Natural killer cell (primary cell): ENCODE measurements around the gene MGLL. TPM values are rescaled to one million over a fixed set of nuclear protein-coding genes. Genes with fewer than 3 reads are reported as not detected.

Source experiments
- ATAC-seq, 3 donors: fragments of 150-1000 bp in 2 of 3; fragments of 200-7000 bp in 1 of 3; cut with Tn5 transposase; 1 replicate in 1 of 3; 2 replicates in 2 of 3; pipeline ENCODE4 v1.10.0; 2021; ENCODE audit warnings: mild to moderate bottlenecking in 2 of 3, moderate library complexity in 2 of 3
- DNase-seq, 2 donors: peaks; one replicate each; pipeline versions ENCODE4 v3.0.0 to v3.0.0-alpha.2; 2013 to 2021; ENCODE audit warnings: mixed read lengths in 1 of 2
- H3K27ac ChIP-seq: one replicate; pipeline ENCODE4 v1.5.1; 2013; ENCODE audit warnings: mild to moderate bottlenecking, low read length
- H3K27me3 ChIP-seq: one replicate; pipeline ENCODE4 v1.6.1; 2013; ENCODE audit warnings: low read length; ENCODE audit not compliant: control insufficient read depth, insufficient read depth
- H3K36me3 ChIP-seq: one replicate; pipeline ENCODE4 v1.6.1; 2013; ENCODE audit warnings: low read length; ENCODE audit not compliant: control insufficient read depth, insufficient read depth
- H3K4me1 ChIP-seq: one replicate; pipeline ENCODE4 v1.6.1; 2013; ENCODE audit warnings: low read length; ENCODE audit not compliant: control insufficient read depth, insufficient read depth
- H3K4me3 ChIP-seq: one replicate; pipeline ENCODE4 v1.5.1; 2013; ENCODE audit warnings: low read length
- H3K9me3 ChIP-seq: one replicate; pipeline ENCODE4 v1.6.1; 2013; ENCODE audit warnings: low read length; ENCODE audit not compliant: control insufficient read depth, insufficient read depth
- H3K27ac Mint-ChIP-seq, 2 donors: one replicate each; pipeline ENCODE4 v1.8.0; 2022; ENCODE audit warnings: mild to moderate bottlenecking in 2 of 2, mixed read lengths in 2 of 2, moderate library complexity in 1 of 2
- H3K27me3 Mint-ChIP-seq, 2 donors: one replicate each; pipeline ENCODE4 v1.8.0; 2022; ENCODE audit warnings: low read depth in 2 of 2, mixed read lengths in 2 of 2
- H3K36me3 Mint-ChIP-seq: one replicate; pipeline ENCODE4 v1.8.0; 2022; ENCODE audit warnings: mixed read lengths
- H3K4me1 Mint-ChIP-seq, 2 donors: one replicate each; pipeline ENCODE4 v1.8.0; 2022; ENCODE audit warnings: mixed read lengths in 2 of 2
- H3K4me3 Mint-ChIP-seq: one replicate; pipeline ENCODE4 v1.8.0; 2022; ENCODE audit warnings: mild to moderate bottlenecking, moderate library complexity, mixed read lengths
- H3K9me3 Mint-ChIP-seq, 2 donors: one replicate each; pipeline ENCODE4 v1.8.0; 2022; ENCODE audit warnings: mixed read lengths in 2 of 2
- CTCF ChIP-seq: fragments of 200-600 bp; IDR thresholded peaks from one replicate; pipeline ENCODE4 v1.8.0; 2022; ENCODE audit warnings: antibody characterized with exemption
- WGBS: methylation state at CpG from one replicate; pipeline ENCODE4 v1.1.7; 2013; ENCODE audit warnings: missing lambda C conversion rate; ENCODE audit not compliant: insufficient coverage; 5-methylcytosine and 5-hydroxymethylcytosine counted together
- intact Hi-C: fragments of 100-400 bp; cut with micrococcal nuclease; formaldehyde crosslinking; loops from one replicate; pipeline ENCODE4 v1.14.2; 2022
- total RNA-seq, 4 donors: library from RNA; stranded (reverse); fragments of 120-200 nt in 1 of 4; gene quantifications; one replicate each; pipeline versions ENCODE4 v1.2.3 to v1.2.4, GENCODE V29; 2013 to 2022

The MGLL gene
- total RNA-seq, 3 donors from 2014 or later (not counting 1 experiment from before 2014, with no cell fraction given), result 2.7 to 4.6 (median 3.0) TPM

GRCh38 chr3:127712461-127712860, 109.9 kb downstream of the MGLL start:
- Histone ChIP-seq H3K36me3 (no peaks in the 10 kb centered on the region), H3K9me3 (no peaks in the 10 kb centered on the region), H3K4me3 (no peak overlapping the region), H3K4me1 (no peaks in the 10 kb centered on the region), H3K27me3 (no peaks in the 10 kb centered on the region), H3K27ac (no peak overlapping the region)
- Mint-ChIP-seq H3K27ac (no peak overlapping the region), H3K27me3 (no peaks in the 10 kb centered on the region), H3K9me3 (no peaks in the 10 kb centered on the region), H3K4me3 (no peak overlapping the region), H3K36me3 (no peaks in the 10 kb centered on the region), H3K4me1 (no peaks in the 10 kb centered on the region)
- intact Hi-C loops, result no loop called here
- WGBS, result 83% methylated on average over 9 of the region's 9 CpGs
- TF ChIP-seq CTCF, result no peak
- ATAC-seq (no peak), DNase-seq (no peak)

- 94% methylated on average over 14 of the region's 14 CpGs for WGBS
- TF ChIP-seq CTCF, result no peak
- no peak overlapping the region for H3K27ac Mint-ChIP-seq
- intact Hi-C loops, result no loop called here
- Histone ChIP-seq H3K27me3 (no peaks in the 10 kb centered on the region), H3K9me3 (no peaks in the 10 kb centered on the region), H3K4me1 (no peaks in the 10 kb centered on the region), H3K4me3 (no peak overlapping the region), H3K36me3 (no peaks in the 10 kb centered on the region), H3K27ac (no peak overlapping the region)
- DNase-seq (no peak), ATAC-seq (no peak)
- H3K4me3 Mint-ChIP-seq, result no peak overlapping the region
- H3K4me1 Mint-ChIP-seq, result no peaks in the 10 kb centered on the region
- H3K36me3 Mint-ChIP-seq, result no peaks in the 10 kb centered on the region
- H3K9me3 Mint-ChIP-seq, result no peaks in the 10 kb centered on the region
- H3K27me3 Mint-ChIP-seq, result no peaks in the 10 kb centered on the region
Observed at GRCh38 chr3:127711896-127712295, 110.4 kb downstream of the MGLL start.

- no peak overlapping the region for H3K27ac ChIP-seq
- no peak overlapping the region for H3K4me3 ChIP-seq
- Mint-ChIP-seq H3K27ac (no peak overlapping the region), H3K9me3 (no peaks in the 10 kb centered on the region), H3K4me3 (no peak overlapping the region), H3K27me3 (no peaks in the 10 kb centered on the region), H3K36me3 (no peaks in the 10 kb centered on the region), H3K4me1 (no peaks in the 10 kb centered on the region)
- no peak for ATAC-seq
- no peaks in the 10 kb centered on the region for H3K4me1 ChIP-seq
- intact Hi-C loops, result no loop called here
- H3K36me3 ChIP-seq, result no peaks in the 10 kb centered on the region
- no peak for DNase-seq
- no peaks in the 10 kb centered on the region for H3K27me3 ChIP-seq
- WGBS, result 89% methylated on average over 14 of the region's 14 CpGs
- TF ChIP-seq CTCF, result no peak
- H3K9me3 ChIP-seq, result no peaks in the 10 kb centered on the region
Observed at GRCh38 chr3:127711021-127711695, 111.2 kb downstream of the MGLL start.
